ENCODE results near the gene LSAMP.

LSAMP gene

DNA sequence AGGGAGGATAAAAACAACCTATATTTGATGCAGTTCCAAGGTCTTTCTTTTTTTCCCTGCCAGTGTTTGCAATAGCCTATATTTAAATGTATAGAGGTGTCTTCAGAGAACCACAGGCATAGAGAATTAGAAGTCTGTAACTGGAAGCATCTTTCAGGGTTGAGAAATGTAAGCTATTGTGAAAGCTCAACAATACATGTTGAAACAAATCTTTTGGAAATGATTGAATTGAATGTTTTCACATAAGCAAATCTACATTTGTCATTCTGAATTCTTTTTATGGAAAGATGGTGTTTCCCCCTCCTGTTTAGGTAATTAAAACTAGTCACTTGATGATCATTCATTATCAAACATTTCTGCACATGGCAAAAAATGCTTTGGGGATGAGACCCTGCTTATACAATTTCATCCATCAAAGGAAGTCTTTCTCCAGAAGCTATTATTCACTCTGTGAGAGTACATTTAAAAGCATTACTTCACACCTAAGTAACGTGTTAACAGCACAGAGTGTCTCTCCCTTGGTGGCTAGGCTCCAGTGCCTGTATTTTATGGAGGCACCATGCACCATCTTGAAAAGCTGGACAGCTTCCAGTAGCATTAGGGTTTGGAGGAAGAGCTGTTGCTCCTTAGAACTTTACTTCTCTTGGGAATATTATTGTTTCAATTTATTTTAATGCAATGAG, 406.2 kb downstream of the LSAMP start:
- H3K4me3 Mint-ChIP-seq: no peak overlapping the region
- H3K27ac Mint-ChIP-seq: no peak overlapping the region
- no peaks in the 10 kb centered on the region for H3K27me3 Mint-ChIP-seq
- no peak for DNase-seq
- no peaks in the 10 kb centered on the region for H3K4me1 Mint-ChIP-seq (ENCODE audit: low read depth)
- no peaks in the 10 kb centered on the region for H3K36me3 Mint-ChIP-seq (ENCODE audit: low read depth)
- peaks cover under 1% of the 10 kb centered on the region for H3K9me3 Mint-ChIP-seq

DNA sequence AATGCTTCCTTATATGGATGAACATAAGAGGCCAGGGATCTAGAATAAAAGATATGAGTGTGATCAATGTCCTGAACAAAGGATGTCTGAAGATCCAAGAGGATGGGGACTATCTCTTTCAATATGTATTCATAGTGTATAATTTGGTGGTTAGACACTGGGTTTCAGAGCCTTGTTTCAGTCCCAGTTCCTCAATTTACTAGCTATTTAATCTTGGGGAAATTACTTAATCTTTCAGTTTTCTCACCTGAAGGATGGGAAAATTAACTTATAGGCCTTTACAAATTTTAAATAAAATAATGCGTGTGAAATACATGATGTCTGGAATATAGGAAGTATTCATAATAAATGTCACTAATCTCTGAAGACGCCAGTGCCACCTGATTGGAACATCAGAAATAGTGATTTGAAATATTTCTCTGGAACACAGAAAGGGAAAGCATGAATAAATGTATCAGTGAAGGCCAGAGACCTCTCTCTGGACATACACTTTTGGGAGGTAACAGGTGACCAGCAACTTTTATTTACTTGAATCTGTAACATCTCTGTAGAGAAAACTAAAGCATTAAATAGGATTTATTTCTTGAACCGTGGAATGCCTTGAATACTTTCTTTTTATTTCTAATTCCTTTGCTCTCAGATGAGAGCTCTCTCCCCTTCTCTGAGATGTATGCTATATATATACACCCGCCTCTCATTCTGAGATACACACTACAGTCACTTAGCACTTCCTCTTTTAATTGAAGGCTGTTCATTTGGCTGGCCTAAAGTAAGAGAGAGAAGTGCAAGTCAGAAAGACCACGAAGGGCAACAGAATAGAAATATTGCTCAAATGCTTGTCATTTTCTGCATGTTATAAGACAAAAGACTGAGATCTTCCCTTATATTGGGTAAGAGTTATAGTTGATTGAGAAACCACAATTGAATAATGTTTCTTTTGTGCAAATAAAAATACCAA, 407.1 kb downstream of the LSAMP start:
- no peak overlapping the region for H3K4me3 Mint-ChIP-seq
- no peaks in the 10 kb centered on the region for H3K36me3 Mint-ChIP-seq (ENCODE audit: low read depth)
- H3K9me3 Mint-ChIP-seq: no peaks in the 10 kb centered on the region
- DNase-seq: no peak
- no peak overlapping the region for H3K27ac Mint-ChIP-seq
- no peaks in the 10 kb centered on the region for H3K27me3 Mint-ChIP-seq
- no peaks in the 10 kb centered on the region for H3K4me1 Mint-ChIP-seq (ENCODE audit: low read depth)

DNA sequence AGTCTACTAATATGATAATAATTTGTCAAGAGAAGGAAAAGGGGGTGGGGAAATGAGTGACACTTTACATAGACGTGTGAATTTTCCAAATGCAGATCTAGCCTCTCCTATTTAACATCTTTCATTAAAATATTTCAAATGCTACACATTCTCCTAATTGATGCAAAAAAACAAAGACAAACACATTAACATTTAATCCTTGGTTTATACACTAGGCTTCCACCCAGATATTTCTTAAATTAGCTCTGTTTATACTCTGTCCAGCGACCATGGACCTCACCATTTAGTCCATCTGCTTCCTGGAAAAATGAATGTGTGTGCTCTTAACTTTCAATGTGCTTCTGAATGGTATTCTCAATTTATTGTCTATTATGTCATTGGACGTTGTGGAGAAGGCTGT, 409.9 kb downstream of the LSAMP start:
- Mint-ChIP-seq H3K27me3 (no peaks in the 10 kb centered on the region), H3K36me3 (ENCODE audit: low read depth) (no peaks in the 10 kb centered on the region), H3K4me3 (no peak overlapping the region)

DNA sequence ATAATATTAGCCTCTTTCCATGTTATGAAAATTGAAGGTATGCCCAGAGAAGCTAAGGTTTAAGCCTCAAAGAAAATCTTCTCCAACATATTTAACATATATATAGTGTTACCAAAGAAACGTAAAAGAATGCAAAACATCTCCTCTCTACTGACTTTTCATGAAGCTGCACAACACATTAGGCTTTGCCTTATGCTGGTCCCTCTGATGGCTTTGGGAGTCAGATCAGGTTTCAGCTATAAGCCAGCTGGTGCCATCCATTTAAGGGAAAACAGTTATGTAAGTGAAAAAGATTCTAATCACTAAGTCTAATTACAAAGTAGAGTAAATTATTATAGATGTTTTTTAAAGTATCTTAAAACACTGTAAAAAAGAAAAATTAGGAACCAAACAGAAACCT, 410.5 kb downstream of the LSAMP start:
- Mint-ChIP-seq H3K4me3 (no peak overlapping the region), H3K27me3 (no peaks in the 10 kb centered on the region), H3K9me3 (no peaks in the 10 kb centered on the region), H3K4me1 (ENCODE audit: low read depth) (no peaks in the 10 kb centered on the region), H3K36me3 (ENCODE audit: low read depth) (no peaks in the 10 kb centered on the region), H3K27ac (no peak overlapping the region)
- DNase-seq: no peak

More for the DNA sequence above, 409.9 kb downstream of the LSAMP start:
- no peak for DNase-seq
- H3K27ac Mint-ChIP-seq: no peak overlapping the region
- no peaks in the 10 kb centered on the region for H3K4me1 Mint-ChIP-seq (ENCODE audit: low read depth)
- no peaks in the 10 kb centered on the region for H3K9me3 Mint-ChIP-seq

DNA sequence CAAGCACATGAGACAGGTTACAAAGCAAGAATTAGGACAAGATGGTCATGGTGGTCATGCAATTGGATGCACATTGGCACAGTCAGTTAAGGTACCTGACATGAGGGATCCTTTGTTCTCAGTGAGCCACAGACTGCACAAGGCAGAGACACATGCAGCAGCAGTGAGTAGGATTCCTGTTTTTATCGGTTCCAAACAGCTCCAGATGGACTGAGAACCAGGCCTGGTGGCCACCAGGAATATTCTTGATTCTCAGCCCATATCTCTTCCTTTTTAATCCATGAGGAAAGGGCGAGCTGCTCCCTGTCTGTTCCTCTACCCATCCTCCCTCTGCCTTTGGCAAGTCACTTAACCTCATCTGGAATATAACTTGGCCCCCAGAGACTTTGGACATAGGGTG, 411.2 kb downstream of the LSAMP start:
- Mint-ChIP-seq H3K27ac (no peak overlapping the region), H3K27me3 (no peaks in the 10 kb centered on the region), H3K9me3 (no peaks in the 10 kb centered on the region), H3K4me3 (no peak overlapping the region), H3K4me1 (ENCODE audit: low read depth) (no peaks in the 10 kb centered on the region), H3K36me3 (ENCODE audit: low read depth) (no peaks in the 10 kb centered on the region)
- no peak for DNase-seq

DNA sequence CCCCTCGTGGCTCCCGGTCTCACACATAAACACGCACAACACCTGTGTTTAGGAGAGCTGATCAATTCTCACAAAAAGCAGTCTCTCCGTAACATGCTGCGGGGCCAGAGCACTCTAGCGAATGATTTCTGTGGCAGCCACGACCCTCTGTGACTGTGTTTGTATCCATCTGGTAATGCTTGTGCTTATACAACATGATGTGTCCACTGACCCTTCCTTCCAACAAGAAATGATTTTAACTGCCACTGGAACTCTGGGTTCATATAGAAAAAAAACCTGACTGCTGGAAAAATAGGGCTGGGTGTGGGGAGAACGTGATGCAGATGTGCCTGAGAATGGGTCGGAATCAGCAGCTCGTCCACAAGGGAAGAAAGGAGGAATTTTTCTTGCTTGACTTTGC, 411.8 kb downstream of the LSAMP start:
- H3K27me3 Mint-ChIP-seq: no peaks in the 10 kb centered on the region
- no peak for DNase-seq
- H3K4me1 Mint-ChIP-seq (ENCODE audit: low read depth): no peaks in the 10 kb centered on the region
- H3K9me3 Mint-ChIP-seq: no peaks in the 10 kb centered on the region
- H3K4me3 Mint-ChIP-seq: no peak overlapping the region
- H3K36me3 Mint-ChIP-seq (ENCODE audit: low read depth): no peaks in the 10 kb centered on the region
- no peak overlapping the region for H3K27ac Mint-ChIP-seq

DNA sequence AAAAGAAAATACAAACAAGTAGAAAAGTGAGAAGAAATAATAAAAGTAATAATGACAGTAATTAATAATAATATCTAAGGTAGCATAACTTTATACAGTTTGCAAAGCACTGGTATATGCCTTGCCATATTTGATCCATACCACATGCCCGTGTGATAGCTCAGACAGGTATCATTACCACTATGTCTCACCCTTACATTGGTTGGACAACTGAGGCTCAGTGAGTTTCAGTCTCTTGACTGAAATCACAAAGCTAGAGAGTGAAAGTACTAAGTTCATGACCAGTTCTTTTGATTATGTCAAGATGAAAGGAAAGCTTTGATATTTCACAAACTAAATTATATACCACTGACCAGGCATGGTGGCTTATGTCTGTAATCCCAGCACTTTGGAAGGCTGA, 413.1 kb downstream of the LSAMP start:
- Mint-ChIP-seq H3K27me3 (no peaks in the 10 kb centered on the region), H3K27ac (no peak overlapping the region), H3K4me1 (ENCODE audit: low read depth) (no peaks in the 10 kb centered on the region), H3K9me3 (no peaks in the 10 kb centered on the region), H3K36me3 (ENCODE audit: low read depth) (no peaks in the 10 kb centered on the region), H3K4me3 (no peak overlapping the region)
- DNase-seq: no peak

DNA sequence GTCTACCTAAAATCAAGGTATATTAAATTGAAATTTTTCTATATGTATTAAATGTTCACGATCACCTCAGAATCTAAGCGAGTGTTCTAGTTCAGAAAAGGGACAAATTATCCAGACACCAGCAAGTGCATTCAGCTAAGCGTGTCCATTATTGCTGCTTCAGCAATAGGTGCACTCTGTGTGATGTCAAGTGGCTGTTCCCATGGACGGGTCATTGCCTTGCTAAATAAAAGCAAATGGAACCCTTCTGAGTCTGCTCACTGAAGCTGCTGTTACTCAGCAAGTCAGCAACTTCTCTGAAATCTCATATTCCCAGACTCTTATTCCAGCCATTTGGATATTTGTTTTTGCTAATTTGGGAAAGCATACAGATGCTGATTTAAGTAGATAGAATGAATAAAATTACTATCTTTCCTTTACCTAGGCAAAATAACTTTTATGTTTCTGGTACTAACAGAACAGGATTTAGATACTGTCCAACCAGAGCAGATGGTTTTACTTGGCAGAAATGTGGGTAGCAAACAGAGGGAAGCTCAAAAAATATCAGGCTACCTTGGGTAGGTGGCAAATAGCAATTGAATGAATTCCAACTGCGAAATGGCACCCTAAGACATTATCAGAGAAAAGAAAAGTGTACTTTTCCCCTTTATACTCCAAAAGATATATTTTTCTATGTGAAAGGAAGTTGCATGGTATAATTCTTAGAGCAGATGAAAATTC, 415.0 kb downstream of the LSAMP start:
- Mint-ChIP-seq H3K4me3 (no peak overlapping the region), H3K27me3 (no peaks in the 10 kb centered on the region), H3K36me3 (ENCODE audit: low read depth) (no peaks in the 10 kb centered on the region), H3K9me3 (no peaks in the 10 kb centered on the region), H3K4me1 (ENCODE audit: low read depth) (no peaks in the 10 kb centered on the region), H3K27ac (no peak overlapping the region)
- no peak for DNase-seq

DNA sequence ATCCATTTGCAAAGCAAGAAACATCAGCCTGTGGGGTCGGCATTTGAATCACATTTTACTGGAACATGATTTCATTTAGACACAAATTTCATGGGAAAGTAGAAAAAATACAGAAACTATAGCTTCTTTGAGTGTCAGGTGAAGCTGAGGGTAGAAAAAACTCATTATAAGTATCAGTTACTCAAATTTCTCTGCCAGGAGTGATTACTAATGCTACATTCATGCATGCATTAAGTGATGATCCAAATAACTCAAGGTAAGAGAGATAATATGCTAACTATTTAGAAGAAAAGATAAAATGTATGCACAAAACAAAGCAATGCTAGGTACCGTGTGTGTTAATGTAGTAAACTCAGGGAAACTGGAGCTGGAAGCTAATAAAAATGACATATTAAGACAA, 416.0 kb downstream of the LSAMP start:
- no peaks in the 10 kb centered on the region for H3K4me1 Mint-ChIP-seq (ENCODE audit: low read depth)
- H3K27me3 Mint-ChIP-seq: no peaks in the 10 kb centered on the region
- DNase-seq: no peak
- no peaks in the 10 kb centered on the region for H3K36me3 Mint-ChIP-seq (ENCODE audit: low read depth)
- no peaks in the 10 kb centered on the region for H3K9me3 Mint-ChIP-seq
- no peak overlapping the region for H3K27ac Mint-ChIP-seq
- H3K4me3 Mint-ChIP-seq: no peak overlapping the region

DNA sequence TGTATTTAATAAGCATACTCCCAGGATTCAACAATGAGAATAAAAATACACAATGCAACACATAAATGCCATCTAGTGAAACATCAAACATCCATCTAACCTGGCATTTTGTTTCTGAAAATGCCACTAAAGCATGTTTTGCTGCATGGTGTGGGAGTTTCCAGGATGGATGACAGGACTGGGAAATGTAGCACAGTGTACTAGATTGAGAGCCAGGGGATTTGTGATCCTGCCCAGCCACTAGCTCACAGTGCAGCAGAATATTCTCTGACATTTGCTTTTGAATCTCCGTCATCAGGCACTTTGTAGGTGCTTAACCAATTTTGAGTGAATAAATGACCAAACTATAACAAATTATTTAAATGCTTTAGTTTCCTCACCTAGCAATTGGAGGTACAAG, 417.1 kb downstream of the LSAMP start:
- no peak overlapping the region for H3K27ac Mint-ChIP-seq
- no peak for DNase-seq
- no peaks in the 10 kb centered on the region for H3K36me3 Mint-ChIP-seq (ENCODE audit: low read depth)
- no peaks in the 10 kb centered on the region for H3K4me1 Mint-ChIP-seq (ENCODE audit: low read depth)
- H3K27me3 Mint-ChIP-seq: no peaks in the 10 kb centered on the region
- H3K9me3 Mint-ChIP-seq: no peaks in the 10 kb centered on the region
- no peak overlapping the region for H3K4me3 Mint-ChIP-seq

DNA sequence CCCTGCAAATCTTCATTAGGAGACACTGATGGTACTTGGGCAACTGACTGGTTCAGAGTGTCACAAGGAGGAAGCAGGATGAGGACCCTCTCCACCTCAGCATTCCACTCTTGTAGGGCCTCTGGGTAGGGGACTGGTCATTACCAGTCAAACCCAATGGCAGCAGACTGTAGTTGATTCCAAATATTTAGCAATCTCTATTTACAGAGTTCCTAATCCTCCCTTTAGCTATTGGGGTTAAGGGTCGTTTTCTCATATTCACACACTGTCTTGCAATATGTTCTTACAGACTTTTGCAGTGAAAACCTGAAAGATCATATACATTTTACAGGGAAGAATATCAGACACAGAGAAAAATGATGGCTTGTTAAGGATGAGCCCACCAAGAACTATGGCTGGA, 424.3 kb downstream of the LSAMP start:
- DNase-seq: no peak
- Mint-ChIP-seq H3K4me3 (no peak overlapping the region), H3K27me3 (no peaks in the 10 kb centered on the region), H3K27ac (no peak overlapping the region), H3K9me3 (no peaks in the 10 kb centered on the region), H3K4me1 (ENCODE audit: low read depth) (no peaks in the 10 kb centered on the region), H3K36me3 (ENCODE audit: low read depth) (no peaks in the 10 kb centered on the region)

DNA sequence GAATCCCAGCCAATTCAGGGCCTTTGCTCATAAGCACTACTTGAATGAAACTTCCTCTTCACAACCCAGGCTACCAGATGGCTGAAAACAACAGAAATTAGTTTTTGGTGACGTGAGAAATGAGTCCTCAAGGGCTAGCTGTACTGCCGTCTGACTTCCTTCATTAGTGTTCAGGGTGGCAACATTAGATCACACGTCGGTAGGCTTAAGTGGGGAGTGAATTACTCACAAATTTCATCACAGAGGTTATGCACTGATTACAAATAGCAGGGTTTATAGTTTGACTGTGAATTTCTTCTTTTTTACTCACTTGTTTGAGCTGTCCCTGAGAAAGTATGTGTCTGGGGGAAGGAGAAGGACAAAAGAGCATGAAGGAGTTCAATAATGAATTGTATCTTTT, 424.8 kb downstream of the LSAMP start:
- Mint-ChIP-seq H3K27ac (no peak overlapping the region), H3K27me3 (no peaks in the 10 kb centered on the region), H3K9me3 (no peaks in the 10 kb centered on the region), H3K4me1 (ENCODE audit: low read depth) (no peaks in the 10 kb centered on the region), H3K36me3 (ENCODE audit: low read depth) (no peaks in the 10 kb centered on the region), H3K4me3 (no peak overlapping the region)
- DNase-seq: no peak

DNA sequence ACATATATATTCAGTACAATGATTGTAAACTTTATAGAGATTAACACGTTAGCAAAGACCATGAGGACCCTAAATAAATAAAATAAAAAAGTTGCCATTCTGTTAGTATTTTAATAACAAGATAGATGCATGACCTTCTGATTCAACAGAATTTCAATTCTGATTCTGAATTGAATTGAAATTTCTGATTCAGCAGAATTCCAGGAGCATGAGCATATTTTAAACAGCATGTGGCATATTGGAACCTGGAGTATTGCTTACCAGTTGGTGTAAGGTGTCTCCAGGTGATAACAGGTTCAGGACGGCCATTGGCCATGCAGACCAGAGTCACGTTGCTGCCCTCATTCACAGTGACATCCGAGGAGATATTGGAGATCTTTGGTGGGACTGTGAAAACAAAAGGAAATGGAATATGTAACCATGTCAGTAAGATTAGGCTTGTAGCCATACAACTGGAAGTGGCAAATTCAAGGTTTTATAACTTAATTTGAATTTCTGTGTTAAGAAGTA, 426.0 kb downstream of the LSAMP start:
- H3K27ac Mint-ChIP-seq: no peak overlapping the region
- H3K9me3 Mint-ChIP-seq: no peaks in the 10 kb centered on the region
- H3K4me1 Mint-ChIP-seq (ENCODE audit: low read depth): no peaks in the 10 kb centered on the region
- no peak for DNase-seq
- H3K4me3 Mint-ChIP-seq: no peak overlapping the region
- no peaks in the 10 kb centered on the region for H3K36me3 Mint-ChIP-seq (ENCODE audit: low read depth)
- no peaks in the 10 kb centered on the region for H3K27me3 Mint-ChIP-seq

DNA sequence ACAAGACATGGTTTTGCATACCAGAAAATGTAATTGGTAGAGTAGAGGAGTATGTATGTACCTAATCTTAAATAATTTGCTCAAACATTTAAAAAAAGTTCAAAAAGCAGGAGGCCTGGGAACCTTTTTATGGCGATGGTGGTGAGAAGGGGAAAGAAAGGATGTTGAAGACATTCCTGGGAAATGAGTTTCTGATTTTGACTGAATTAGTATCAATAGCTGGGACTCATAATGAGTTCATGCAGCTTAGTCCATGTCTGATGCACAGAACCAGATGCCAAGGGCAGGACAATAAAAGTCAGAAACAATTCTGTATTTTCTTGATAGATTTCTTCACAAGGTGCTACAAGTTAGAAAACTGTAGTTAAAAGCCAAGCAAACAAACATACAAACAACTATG, 426.6 kb downstream of the LSAMP start:
- H3K36me3 Mint-ChIP-seq (ENCODE audit: low read depth): no peaks in the 10 kb centered on the region
- no peak overlapping the region for H3K4me3 Mint-ChIP-seq
- no peaks in the 10 kb centered on the region for H3K4me1 Mint-ChIP-seq (ENCODE audit: low read depth)
- H3K9me3 Mint-ChIP-seq: no peaks in the 10 kb centered on the region
- no peak for DNase-seq
- no peaks in the 10 kb centered on the region for H3K27me3 Mint-ChIP-seq
- H3K27ac Mint-ChIP-seq: no peak overlapping the region

DNA sequence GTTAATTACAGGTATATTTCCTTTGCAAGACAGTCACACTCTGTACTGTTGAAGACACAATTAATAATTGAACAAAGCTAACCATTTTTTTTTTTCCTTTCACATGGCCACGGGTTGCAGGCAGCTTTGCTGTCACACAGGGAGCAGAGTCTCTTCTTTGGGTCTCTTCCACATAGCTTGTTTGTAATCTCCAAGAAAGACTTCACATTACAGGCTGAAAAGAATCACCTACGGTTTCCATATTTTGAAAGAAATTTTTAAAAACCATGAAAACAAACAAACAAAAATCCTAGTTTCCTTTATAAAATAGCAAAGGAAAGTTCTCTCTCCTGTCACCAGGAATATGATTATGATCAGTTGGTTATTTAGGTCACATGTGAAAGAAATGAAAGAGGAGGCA, 429.4 kb downstream of the LSAMP start:
- no peaks in the 10 kb centered on the region for H3K27me3 Mint-ChIP-seq
- H3K27ac Mint-ChIP-seq: no peak overlapping the region
- no peak for DNase-seq
- H3K4me3 Mint-ChIP-seq: no peak overlapping the region
- H3K36me3 Mint-ChIP-seq (ENCODE audit: low read depth): no peaks in the 10 kb centered on the region
- no peaks in the 10 kb centered on the region for H3K9me3 Mint-ChIP-seq
- H3K4me1 Mint-ChIP-seq (ENCODE audit: low read depth): no peaks in the 10 kb centered on the region

All from activated T-cell treated with anti-CD3 and anti-CD28 coated beads, Interleukin-2, amount 50 U/mL, for 24 hours (primary cell).